GM12891 (cell line): Measurements from ENCODE around the gene FAM3D.

Experiments used
- DNase-seq: peaks from one replicate; pipeline ENCODE4 v3.0.0; 2011; ENCODE audit warnings: low spot score; ENCODE audit not compliant: insufficient read length
- FAIRE-seq: peaks from 2 replicates; lab custom pipeline; 2011; peaks lifted over from hg19 to GRCh38; lab: Jason Lieb, UNC
- PAX5 ChIP-seq: IDR thresholded peaks from 2 replicates; pipeline ENCODE4 v1.6.1; 2011; ENCODE audit warnings: low read length, moderate library complexity, mild to moderate bottlenecking; ENCODE audit not compliant: insufficient read depth, severe bottlenecking
- POLR2A ChIP-seq: IDR thresholded peaks from 2 replicates; pipeline ENCODE4 v1.6.1; 2011; ENCODE audit warnings: low read depth, low read length, control low read depth
- POLR2AphosphoS5 ChIP-seq: IDR thresholded peaks from 2 replicates; pipeline ENCODE4 v1.6.1; 2011; ENCODE audit warnings: low read depth, low read length, control low read depth
- POU2F2 ChIP-seq: IDR thresholded peaks from 2 replicates; pipeline ENCODE4 v1.6.1; 2011; ENCODE audit warnings: low read depth, mild to moderate bottlenecking, control low read depth, low read length, moderate library complexity
- SPI1 ChIP-seq: IDR thresholded peaks from 2 replicates; pipeline ENCODE4 v1.6.1; 2011; ENCODE audit warnings: low read depth, low read length, control low read depth
- TAF1 ChIP-seq: IDR thresholded peaks from 2 replicates; pipeline ENCODE4 v1.6.1; 2011; ENCODE audit warnings: low read depth, low read length, control low read depth

Gene FAM3D

GRCh38 chr3:58584690-58585004 is 81.9 kb downstream of the FAM3D start:
- TF ChIP-seq TAF1 (no peak), POU2F2 (no peak), POLR2AphosphoS5 (no peak), PAX5 (no peak), POLR2A (no peak), SPI1 (no peak)
- no peak for FAIRE-seq

More at GRCh38 chr3:58584690-58585004, 81.9 kb downstream of the FAM3D start:
- DNase-seq: no peak
